HG03064 (cell line): ENCODE results near the gene TSC22D3.
"Not testable (repeated sequence)": the region's sequence is repeated elsewhere in the genome, so short reads cannot be mapped to it uniquely, and the experiment has no call there.

Experiments used
- ATAC-seq: cut with Tn5 transposase; IDR thresholded peaks from one replicate; pipeline ENCODE4 v1.9.1; 2021; ENCODE audit warnings: low read depth; ENCODE audit not compliant: unreplicated experiment

Gene TSC22D3

DNA sequence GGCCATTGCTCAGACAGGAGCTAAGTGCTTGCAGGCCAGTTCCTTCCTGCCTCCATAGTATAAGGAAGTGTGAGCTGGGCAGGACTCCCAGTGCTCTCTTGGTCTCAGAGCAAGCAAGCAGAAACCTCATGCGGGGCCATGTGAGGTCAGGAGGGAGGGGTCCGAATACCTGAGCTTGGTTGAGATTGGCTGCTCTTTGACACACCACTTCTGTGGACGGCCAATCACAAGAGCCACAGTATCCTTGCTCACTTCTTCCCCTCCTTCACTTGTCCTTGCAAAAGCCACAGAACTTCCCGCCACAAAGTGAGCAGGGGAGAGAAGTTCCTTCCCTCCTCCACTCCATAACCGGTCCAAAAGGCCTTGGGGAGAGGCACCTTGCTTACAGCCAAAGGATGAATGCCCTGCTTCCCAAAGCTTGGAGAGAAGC is 90.6 kb downstream of the TSC22D3 start:
- ATAC-seq = peak; percentile 93

DNA sequence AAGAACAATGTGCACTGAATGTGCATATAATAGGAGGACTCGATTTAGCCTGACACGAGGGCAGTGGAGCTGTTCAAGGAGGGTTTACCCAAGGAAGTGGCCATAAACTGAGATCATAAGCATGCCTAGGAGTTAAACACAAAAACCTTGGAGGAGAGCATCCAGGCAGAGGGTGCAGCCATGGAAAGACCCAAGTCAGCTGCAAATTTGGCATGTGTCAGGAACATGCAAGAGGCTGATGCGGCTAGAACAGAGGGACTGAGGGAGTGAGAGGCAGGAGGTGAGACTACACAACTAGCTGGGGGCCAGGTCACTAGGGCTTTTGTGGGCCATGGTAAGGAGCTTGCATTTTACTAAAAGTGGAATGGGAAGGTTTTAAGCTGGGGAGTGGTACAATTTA is 91.7 kb downstream of the TSC22D3 start:
- no peak for ATAC-seq

DNA sequence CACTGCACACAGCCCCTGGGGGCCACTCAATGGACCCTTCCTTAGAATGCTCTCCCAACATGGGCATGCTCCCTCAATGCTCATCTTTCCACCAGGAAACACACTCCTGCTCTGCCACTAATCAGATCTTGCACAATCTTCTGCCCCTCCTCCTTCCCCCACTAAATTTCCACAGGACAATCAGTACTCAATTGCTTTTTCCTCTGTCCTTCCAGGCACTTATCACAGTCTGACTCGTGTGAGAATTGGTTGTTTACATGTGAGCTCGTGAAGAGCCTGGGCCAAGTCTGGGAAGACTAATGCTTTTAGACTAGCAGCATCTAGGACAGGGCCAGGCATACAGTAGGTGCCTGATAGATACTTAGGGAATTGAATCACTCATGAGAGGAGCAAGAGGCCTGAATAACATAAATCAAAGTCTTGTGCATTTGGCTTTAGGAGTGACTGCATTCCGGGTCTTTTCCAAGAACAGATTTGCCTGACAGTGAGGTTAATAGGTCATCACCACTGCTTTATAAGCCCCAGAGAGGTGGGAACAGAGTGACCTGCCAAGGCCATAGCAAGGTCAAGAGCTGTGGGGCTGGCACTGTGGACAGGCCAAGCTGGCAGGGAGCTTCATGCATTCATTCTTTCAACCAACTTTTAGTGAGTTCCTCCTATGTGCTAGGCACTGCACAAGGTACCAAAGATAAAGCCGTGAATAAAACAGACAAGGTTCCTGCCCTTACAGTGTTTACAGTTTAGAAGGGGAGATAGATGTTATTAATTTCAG is 92.3 kb downstream of the TSC22D3 start:
- no peak for ATAC-seq

DNA sequence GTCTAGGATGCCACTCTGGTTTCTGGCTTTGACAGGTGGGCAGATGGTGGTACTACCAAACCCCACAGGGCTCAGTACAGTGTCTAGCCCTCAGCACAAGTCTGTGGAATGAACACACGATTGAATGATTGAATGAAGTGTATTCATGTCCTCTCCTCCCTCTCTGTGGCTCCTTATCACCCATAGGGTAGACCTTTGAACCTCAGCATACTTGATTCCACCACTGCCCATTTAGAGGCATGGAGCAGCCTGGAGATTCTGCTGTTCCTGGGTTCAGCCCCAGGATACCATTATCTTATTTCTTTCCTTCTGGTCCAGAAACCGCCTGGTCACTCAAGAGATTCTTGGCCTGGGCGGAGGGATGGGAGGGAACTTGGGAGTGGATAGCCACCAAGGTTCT is 93.3 kb downstream of the TSC22D3 start:
- no peak for ATAC-seq

DNA sequence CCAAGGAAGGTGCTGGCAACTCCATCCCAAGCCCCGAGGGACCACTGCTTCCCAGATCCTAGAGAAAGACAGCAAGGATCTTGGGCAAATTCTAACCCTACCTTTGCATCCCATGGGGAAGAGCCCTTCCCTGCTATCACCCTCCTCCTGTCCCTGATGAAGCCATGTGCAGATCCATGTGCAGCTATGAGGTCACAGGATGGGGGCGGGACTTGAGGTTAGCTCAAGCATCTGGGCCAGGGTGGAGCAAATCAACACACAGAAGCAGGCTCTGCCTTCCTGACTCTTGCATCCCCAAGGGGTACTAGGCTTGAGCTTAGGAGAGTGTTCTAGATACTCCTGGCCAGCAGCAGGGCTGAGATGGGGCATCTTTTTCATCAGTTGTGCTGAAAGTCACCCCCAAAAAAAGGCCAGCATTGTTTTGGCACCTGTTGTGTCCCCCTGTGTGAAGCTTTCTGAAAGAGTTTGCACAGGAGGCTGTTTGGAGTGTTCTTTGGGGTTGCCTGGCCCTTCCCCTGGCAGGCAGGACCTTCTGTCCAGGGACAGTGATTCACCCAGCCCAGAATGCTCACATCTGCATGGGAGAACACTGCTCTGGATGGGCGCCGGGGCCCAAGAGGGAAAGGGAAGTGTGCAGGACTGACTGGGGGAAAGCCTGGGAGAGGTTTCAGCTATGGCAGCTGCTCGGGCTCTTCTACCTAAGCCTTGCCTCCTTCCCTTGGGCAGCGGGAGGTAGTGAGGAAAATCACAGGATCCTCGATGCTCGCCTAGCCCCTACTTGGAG is 96.4 kb downstream of the TSC22D3 start:
- ATAC-seq = no peak

DNA sequence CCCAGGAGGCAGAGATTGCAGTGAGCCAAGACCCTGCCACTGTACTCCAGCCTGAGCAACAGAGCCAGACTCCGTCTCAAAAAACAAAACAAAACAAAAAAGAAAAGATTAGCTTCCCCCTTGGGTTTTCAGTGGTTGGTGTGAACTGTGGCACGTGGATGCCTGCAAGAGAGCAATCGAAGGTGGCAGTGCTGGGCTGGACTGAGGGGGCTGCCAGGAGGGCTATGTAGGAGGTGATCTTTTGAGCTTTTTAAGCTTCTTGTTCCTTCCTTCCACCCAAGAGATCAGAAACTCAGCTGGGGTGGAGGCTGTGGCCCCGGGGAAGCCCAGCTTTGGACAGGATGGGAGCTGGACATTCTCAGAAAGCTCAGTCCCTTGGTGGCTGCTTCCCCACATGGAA is 97.7 kb downstream of the TSC22D3 start:
- no peak for ATAC-seq

DNA sequence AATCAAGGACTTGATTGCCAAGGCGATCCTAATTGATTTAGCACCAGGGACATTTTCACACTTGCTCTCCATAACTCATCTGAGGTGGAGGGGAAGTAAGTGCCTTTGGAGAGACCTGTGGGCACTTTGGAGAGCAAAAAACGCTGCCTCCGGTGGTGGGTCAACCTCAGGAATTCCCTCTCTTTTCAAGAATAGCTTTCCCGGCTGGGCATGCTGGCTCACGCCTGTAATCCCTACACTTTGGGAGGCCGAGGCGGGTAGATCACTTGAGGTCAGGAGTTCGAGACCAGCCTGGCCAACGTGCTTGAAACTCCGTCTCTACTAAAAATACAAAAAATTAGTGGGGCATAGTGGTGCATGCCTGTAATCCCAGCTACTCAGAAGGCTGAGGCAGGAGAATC is 98.1 kb downstream of the TSC22D3 start:
- ATAC-seq = no peak

DNA sequence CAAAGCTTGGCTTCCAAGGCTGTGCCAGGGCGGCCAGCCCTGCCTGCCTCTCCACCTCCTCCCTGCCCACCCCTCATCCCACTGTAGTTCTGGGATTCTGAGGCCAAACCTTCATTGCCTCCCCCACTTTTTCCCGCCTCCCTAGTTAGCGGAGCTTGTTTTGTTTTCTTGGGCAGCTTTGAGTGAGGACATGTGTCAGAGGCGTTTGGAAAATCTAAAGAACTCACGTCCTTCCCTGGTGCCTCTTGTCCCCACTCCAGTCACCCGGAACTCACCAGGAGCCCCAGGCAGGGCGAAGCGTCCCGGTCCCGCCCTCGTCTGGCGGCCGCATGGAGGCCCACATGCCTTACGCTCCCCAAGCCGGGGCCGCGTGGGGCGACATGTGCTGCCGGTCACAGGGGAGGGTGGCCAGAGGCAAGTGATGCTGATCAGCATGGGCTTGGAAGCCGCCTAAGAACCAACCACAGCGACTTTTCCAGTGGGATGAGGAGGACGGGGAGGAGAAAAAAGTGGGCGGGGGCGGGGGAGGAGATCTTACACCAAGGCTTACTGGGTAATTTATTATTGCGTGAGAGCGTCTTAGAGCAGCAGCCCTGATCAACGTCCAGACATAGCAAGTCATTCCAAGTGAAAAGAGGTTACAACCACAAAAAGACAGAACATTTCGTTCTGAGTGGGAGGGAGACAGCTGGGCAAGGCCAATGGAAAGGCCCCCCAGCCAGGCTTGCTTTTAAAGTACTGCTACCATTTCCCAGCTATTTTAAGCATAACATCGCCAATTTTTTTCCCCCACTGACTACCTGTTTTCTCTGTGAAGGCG is 98.8 kb downstream of the TSC22D3 start:
- no peak for ATAC-seq

DNA sequence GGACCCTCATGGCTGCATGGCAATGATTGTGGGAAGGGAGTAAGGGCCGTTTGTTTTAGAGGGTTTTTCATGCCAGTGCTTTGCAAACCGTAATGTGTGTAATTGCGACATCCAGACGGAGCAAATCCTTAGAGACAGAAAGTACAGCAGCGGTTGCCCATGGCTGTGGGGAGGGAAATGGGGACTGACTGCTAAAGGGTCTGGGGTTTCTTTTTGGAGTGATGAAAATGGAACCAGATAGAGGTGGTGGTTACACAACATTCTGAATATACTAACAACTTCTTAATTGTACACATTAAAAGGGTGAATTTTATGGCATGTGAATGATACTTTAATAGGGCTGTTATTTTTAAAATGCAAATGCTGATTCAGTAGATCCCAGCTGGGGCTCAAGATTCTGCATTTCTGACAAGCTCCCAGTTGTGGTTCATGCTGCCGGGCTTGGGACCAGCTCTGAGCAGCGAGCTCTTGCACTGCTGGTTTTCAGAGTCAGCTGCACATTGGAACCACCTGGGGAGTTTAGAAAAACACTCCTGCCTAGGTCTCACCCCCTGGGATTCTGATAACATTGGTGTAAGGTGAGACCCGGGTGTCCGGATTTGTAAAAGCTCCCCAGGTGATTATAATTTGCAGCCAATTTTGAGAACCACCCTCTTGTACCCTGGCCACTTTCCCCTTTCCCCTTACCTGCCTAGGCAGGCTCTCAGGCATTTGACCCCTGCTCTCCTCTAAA is 99.6 kb downstream of the TSC22D3 start:
- ATAC-seq = no peak

DNA sequence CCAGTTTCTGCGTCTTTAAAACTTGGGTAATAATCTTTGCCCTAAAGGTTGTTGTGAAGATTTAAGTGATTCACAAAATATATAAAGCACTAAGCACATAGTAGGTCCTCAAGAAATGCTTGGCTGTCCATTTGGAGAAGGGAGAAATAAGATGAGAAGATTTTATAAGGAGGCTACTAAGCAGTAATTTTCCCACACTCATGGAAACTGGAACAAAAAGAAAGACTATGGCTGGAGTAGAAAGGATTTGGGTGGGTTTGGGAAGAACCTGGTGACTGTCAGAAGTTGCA is 100.3 kb downstream of the TSC22D3 start:
- ATAC-seq = no peak

DNA sequence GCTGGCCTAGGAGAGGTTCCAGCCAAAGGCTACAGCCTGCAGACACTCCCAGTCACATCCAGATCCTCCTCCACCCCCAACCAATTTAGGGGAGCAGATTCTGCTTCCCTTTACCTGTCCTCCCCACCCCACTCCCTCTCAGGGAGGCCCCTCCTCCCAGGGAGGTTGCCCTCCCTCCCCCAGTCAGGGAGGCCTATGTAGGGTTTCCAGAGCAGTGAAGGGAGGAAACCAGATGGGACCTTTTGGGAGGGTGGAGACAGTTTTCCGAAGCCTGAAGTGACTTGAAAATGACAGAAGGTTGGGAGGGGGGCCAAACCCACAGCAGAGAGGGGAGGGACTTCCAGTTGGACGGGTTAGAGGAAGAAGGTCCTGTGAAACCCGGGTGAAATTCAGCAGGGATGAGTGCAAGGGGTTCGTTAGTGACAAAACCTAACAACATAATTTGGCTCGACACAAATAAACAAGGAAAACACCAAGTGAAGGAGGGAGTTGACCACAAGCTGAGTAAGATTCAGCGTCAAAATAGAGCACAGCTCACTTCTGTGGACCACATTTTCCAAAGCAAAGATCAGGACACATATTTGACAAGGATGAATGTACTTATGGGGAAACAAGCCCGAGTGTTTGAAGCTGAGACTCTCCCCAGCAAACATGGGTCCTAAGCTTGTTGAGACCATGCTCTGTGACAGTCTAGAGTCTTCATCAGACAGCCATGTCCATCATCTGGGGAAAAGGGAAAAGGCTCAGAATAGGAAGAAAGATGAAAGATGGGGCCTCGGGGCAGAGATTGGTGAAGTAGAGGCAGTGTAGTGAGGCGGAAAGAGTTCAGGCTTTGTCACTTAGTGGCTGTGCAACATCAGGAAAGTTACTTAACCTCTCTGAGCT is 100.9 kb downstream of the TSC22D3 start:
- peak; percentile 11 for ATAC-seq

DNA sequence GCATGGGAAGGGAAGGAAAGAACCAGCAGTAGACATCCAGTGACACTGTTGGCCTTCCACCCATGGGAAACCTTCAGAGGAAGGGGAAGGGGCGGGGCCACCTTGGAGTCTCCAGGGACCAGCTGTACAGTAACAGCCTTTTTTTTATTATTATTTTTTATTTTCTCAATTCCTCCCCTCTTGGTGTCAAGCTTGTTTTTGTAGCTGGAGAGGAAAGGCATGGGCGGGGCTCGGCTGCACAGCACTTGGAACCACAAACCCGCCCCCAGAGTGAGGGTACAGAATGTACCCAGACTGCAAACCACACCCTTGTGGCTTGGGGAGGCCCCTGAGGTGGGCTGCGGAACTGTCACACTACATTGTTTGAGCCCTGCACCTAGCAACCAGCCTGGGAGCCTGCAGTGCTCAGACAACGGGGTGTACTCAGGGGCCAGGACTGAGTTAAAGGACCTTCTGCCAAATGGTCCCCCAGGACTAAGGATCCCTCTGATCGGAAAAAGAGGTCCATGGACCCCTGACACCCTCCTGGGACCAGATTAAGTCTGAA is 101.6 kb downstream of the TSC22D3 start:
- peak; percentile 87 for ATAC-seq

DNA sequence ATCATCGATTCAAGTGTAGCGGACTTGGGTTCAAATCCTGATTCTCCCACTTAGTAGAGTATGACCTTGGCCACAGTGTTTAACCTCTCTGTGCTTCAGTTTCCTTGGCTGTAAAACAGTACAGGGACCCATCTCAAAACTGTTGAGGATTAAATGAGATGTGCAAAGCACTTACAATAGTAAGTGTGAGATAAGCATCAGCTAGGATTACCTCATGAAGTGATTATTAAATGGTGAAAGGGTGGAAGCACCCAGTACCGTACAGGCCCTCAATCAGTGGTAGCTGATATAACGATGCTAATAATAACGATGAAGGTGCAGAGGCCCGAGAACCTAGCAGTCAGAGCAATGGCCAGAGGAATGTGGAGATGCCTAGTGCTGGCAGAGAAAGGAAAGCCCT is 102.2 kb downstream of the TSC22D3 start:
- peak; percentile 5 for ATAC-seq

DNA sequence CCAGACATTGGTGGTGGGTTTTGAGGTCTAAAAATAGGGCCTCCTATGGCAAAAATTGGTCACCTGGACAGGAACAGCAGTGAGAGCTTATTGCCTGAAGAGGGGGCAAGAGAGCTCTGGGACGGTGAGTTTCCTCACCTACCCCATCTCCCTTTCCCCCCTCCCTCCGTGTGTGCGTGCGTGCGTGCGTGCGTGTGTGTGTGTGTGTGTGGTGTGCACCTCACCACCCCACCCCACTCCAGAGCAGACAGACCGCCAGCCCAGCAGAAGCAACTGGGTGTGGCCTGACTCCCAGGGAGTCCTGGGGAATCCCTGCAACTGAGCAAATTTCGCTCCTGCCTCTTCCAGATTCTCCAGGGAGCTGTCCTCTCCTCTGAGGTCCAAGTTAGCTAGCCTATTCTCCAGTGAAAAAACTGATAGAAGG is 102.6 kb downstream of the TSC22D3 start:
- ATAC-seq = no peak

DNA sequence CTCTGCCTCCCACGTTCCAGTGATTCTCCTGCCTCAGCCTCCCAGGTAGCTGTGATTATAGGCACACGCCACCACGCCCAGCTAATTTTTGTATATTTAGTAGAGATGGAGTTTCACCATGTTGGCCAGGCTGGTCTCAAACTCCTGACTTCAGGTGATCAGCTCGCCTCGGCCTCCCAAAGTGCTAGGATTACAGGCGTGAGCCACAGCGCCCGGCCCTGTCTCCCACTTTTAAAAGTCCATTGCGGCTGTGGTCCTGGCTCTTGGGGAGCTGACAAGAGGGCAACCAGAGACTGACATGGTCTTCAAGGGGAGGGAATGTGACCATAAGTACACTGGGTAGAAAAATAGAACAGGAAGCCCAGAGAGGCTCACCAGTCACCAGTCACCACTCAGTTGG is 104.3 kb downstream of the TSC22D3 start:
- not testable (repeated sequence) for ATAC-seq

DNA sequence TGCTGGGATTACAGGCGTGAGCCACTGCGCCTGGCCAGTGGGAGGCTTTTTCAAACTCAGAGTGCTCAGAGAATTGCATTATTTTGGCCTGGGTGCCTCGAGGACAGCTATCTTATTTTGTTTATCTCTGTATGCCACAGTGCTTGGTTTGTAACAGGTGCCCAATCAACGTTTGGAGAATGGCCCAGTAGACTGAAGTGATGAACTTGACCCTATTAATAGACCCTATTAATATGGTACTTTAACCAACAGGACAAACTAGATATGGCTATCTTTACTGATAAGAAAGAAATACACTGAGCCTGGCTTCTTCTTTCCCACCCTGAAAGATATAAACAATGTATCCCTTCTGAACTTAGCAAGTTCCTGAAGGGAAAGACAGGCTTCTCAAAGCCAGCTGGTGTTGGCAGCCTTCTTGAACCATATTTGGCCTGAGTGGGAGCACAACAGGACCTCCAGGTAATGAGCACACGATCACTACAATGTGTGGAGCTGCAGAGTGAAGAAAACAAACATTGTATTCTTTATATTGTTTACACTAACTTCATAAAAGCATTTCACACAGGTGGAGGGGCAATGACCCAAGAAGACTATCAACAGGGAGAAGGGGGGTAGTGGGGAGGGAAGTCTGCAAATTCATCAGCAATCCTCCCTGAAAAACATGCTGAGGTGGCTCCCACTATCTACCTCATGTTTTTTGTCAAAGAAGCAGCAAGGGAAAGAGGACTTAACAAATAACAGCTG is 105.5 kb downstream of the TSC22D3 start:
- ATAC-seq = no peak

DNA sequence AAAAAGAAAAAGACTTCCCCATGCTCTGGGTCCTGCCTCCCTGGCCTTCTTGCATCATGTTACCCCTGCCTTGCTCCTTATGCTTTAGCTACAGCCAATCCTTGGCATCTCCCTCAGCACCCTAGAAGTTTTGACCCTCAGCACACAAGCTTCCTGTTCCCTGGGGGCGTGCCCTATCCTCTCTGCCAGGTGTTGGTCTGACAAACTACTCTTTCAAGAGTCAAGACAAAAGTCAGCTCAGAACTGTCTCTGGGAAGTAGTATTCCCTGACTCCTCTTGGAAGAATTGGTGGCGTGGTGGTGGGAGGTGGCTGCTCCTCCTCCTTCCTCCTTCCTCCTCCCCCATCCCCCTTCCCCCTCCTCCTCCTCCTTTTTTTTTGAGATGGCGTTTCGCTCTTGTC is 106.3 kb downstream of the TSC22D3 start:
- ATAC-seq = no peak

DNA sequence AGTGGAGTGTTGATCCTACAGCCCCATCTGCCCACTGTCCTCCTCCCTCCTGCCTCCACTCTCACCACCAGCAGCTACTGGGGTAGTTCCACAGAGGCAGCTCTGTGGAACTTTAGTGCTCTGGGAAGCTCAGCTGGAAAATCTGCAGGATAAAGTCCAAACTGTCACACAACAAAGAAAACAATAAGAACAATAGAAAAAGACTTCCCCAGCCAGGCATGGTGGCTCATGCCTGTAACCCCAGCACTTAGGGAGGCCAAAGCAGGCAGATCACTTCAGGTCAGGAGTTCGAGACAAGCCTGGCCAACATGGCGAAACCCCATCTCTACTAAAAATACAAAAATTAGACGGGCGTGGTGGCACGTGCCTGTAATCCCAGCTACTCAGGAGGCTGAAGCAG is 106.9 kb downstream of the TSC22D3 start:
- ATAC-seq = not testable (repeated sequence)

DNA sequence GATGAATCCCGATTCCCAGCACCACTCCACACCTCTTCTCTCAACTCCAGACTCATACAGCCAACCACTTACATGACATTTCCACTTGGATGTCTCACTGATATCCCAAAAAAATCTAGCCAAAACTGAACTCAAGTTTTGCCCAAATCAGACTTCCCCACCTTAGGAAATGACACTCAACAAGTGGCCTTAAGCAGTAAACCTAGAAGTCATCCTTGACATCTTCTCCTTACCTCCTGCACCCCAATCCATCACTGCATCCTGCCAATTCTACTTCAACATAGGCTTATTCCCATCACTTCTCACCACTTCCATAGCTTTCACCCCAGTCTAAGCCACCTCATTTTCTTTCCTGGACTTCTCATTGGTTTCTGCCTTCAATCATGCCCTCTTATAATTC is 108.2 kb downstream of the TSC22D3 start:
- no peak for ATAC-seq
